Cardiac fibroblast (primary cell): ENCODE data around the gene GPR137B.

Experiments
- DNase-seq, 2 donors: peaks; one replicate each; pipeline versions ENCODE4 v3.0.0 to v3.0.0-alpha.2; 2010; ENCODE audit warnings: low read depth in 2 of 2
- H3K4me3 ChIP-seq, 2 donors: replicated peaks in 1 of 2; 1 replicate in 1 of 2; 2 replicates in 1 of 2; pipeline ENCODE4 v1.5.1; 2011; ENCODE audit warnings: low read depth in 2 of 2, low read length in 2 of 2, mild to moderate bottlenecking in 2 of 2, moderate library complexity in 1 of 2
- CTCF ChIP-seq: IDR thresholded peaks from one replicate; pipeline ENCODE4 v1.5.1; 2011; ENCODE audit warnings: low read depth, mild to moderate bottlenecking, low read length, inconsistent platforms

GPR137B gene

GRCh38 chr1:236144446-236145150 is 2.3 kb downstream of the GPR137B start:
- TF ChIP-seq CTCF: no peak
- H3K4me3 ChIP-seq: no peak overlapping the region
- no peak for DNase-seq

GRCh38 chr1:236147068-236147467 is 4.7 kb downstream of the GPR137B start:
- TF ChIP-seq CTCF: no peak
- no peak for DNase-seq
- H3K4me3 ChIP-seq: no peak overlapping the region

- no peak for TF ChIP-seq CTCF
- H3K4me3 ChIP-seq: no peak overlapping the region
- DNase-seq: no peak
Measured at GRCh38 chr1:236147521-236148469, 5.5 kb downstream of the GPR137B start.

- H3K4me3 ChIP-seq: no peak overlapping the region
- no peak for TF ChIP-seq CTCF
- DNase-seq: peak in 1 of 2 donors; percentile 8
Measured at GRCh38 chr1:236148470-236148845, 6.1 kb downstream of the GPR137B start.

- no peak overlapping the region for H3K4me3 ChIP-seq
- DNase-seq: no peak
Measured at GRCh38 chr1:236149003-236149595, 6.8 kb downstream of the GPR137B start.

More at GRCh38 chr1:236149003-236149595, 6.8 kb downstream of the GPR137B start:
- TF ChIP-seq CTCF: no peak
